ENCODE measurements around the gene DNAJC22. TPM values are rescaled to one million over a fixed set of nuclear protein-coding genes. Genes with fewer than 3 reads are reported as not detected.
A peak's percentile ranks its signal among the peaks of the same experiment; 100 is the strongest.

The DNAJC22 gene
- total and polyA plus RNA-seq, 2 of the 13 experiments (the other 11 are each of a cell fraction or from before 2014, with no cell fraction given) = 25.2 to 31.7 TPM

DNA sequence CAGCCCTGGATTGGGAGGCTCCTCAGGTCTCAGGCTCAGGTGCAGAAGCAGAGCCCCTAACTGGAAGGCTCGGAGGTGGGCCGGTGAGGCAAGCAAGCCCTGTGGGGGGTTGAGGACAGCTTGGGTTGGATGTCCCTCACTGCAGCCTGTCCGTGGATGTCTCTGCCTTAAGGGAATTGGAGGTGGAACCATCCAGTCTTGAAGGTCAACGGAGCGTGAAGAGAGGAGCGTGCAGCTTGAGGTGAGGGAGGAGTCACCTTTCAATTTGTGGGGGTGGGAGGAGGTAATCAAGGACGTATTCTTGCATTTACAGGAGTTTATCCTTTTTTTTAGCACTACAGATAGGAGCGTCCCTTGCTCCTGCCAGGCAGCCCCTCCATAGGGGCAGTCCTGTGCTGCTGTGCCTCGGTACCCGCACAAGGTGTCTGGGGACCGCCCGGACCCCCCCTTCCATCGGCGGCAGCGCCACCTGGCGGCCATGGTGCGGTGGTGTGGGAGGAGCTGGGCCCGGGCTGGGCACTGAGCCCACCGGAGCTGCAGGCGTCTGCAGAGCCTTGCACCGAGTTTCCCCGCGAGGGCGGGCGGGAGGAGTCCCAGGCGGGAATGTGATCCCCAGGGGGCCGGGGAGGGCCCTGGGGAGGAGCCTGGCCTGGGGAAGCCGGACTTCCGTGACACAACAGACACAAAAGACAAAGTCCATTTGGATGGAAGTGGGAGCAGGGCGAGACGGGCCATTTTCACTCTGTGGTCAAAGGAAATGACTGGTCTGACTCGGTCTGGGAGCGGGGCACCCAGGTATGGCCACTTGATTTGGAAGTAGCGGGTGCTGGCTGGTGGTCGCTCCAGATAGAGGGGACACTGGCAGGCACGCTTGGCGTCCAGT is 864 bp downstream of the DNAJC22 start (continued):
- TF ChIP-seq SNAPC4 (CRISPR knock-in tag; IDR thresholded peaks at IDR 0.05) (no peak), ZNF331 (CRISPR knock-in tag; IDR thresholded peaks at IDR 0.05) (peak; percentile 100), ZNF703 (CRISPR knock-in tag; IDR thresholded peaks at IDR 0.05; ENCODE audit: borderline replicate concordance) (peak; percentile 34; the same call in 1 of the 2 replicates), ONECUT2 (CRISPR knock-in tag; IDR thresholded peaks at IDR 0.05) (peak; percentile 62), TMF1 (CRISPR knock-in tag; IDR thresholded peaks at IDR 0.05; ENCODE audit: low read depth) (0 out of 2 replicates have a peak, but pooled peaks have one; percentile 43), ARID2 (CRISPR knock-in tag; IDR thresholded peaks at IDR 0.05; ENCODE audit: borderline replicate concordance) (peak; percentile 75; the same call in 1 of the 2 replicates), SNAI1 (CRISPR knock-in tag; IDR thresholded peaks at IDR 0.05; ENCODE audit: borderline replicate concordance) (no peak), ATF5 (CRISPR knock-in tag; IDR thresholded peaks at IDR 0.05; ENCODE audit: low read depth) (no peak), KLF15 (CRISPR knock-in tag; IDR thresholded peaks at IDR 0.05; ENCODE audit: borderline replicate concordance) (no peak), MBD4 (IDR thresholded peaks at IDR 0.05; ENCODE audit: borderline replicate concordance, low read length) (no peak), ZNF235 (CRISPR knock-in tag; IDR thresholded peaks at IDR 0.05; ENCODE audit: borderline replicate concordance) (no peak)
- TF ChIP-seq, protein P1, sequence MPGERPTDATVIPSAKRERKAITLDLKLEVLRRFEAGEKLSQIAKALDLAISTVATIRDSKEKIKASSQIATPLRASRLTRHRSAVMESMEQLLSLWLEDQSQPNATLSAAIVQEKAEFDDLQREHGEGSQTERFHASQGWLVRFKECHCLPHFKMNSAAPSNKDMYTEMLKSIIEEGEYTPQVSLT (CRISPR knock-in tag; IDR thresholded peaks at IDR 0.05; ENCODE audit: borderline replicate concordance, low read depth) = no peak
- TF ChIP-seq, protein P2, sequence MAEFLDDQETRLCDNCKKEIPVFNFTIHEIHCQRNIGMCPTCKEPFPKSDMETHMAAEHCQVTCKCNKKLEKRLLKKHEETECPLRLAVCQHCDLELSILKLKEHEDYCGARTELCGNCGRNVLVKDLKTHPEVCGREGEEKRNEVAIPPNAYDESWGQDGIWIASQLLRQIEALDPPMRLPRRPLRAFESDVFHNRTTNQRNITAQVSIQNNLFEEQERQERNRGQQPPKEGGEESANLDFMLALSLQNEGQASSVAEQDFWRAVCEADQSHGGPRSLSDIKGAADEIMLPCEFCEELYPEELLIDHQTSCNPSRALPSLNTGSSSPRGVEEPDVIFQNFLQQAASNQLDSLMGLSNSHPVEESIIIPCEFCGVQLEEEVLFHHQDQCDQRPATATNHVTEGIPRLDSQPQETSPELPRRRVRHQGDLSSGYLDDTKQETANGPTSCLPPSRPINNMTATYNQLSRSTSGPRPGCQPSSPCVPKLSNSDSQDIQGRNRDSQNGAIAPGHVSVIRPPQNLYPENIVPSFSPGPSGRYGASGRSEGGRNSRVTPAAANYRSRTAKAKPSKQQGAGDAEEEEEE (CRISPR knock-in tag; IDR thresholded peaks at IDR 0.05; ENCODE audit: borderline replicate concordance) = no peak
- TF ChIP-seq, protein P3, sequence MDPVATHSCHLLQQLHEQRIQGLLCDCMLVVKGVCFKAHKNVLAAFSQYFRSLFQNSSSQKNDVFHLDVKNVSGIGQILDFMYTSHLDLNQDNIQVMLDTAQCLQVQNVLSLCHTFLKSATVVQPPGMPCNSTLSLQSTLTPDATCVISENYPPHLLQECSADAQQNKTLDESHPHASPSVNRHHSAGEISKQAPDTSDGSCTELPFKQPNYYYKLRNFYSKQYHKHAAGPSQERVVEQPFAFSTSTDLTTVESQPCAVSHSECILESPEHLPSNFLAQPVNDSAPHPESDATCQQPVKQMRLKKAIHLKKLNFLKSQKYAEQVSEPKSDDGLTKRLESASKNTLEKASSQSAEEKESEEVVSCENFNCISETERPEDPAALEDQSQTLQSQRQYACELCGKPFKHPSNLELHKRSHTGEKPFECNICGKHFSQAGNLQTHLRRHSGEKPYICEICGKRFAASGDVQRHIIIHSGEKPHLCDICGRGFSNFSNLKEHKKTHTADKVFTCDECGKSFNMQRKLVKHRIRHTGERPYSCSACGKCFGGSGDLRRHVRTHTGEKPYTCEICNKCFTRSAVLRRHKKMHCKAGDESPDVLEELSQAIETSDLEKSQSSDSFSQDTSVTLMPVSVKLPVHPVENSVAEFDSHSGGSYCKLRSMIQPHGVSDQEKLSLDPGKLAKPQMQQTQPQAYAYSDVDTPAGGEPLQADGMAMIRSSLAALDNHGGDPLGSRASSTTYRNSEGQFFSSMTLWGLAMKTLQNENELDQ (CRISPR knock-in tag; IDR thresholded peaks at IDR 0.05; ENCODE audit: borderline replicate concordance) = no peak
